Lung (tissue), 13 donors: ENCODE data around the gene B3GNT5. TPM values are rescaled to one million over a fixed set of nuclear protein-coding genes. Genes with fewer than 3 reads are reported as not detected.

Experiments used
- ATAC-seq: fragments of 200-7000 bp; cut with Tn5 transposase; one replicate; pipeline ENCODE4 v1.9.1; 2020; ENCODE audit warnings: moderate number of reproducible peaks; ENCODE audit not compliant: insufficient read depth, low FRiP score
- DNase-seq, 3 donors: peaks; one replicate each; pipeline ENCODE4 v3.0.0-alpha.2; 2013 to 2017
- H3K27ac ChIP-seq, 2 donors: one replicate each; pipeline ENCODE4 v1.5.1; 2013; ENCODE audit warnings: mild to moderate bottlenecking in 2 of 2, moderate library complexity in 2 of 2, control low read depth in 1 of 2, inconsistent platforms in 1 of 2, low read depth in 1 of 2, low read length in 1 of 2
- H3K27me3 ChIP-seq, 3 donors: one replicate each; pipeline ENCODE4 v1.5.1; 2013; ENCODE audit warnings: low read length in 2 of 3; ENCODE audit not compliant: control insufficient read depth in 3 of 3, insufficient read depth in 3 of 3
- H3K36me3 ChIP-seq, 4 donors: one replicate each; pipeline ENCODE4 v1.5.1; 2013; ENCODE audit warnings: low read length in 4 of 4, mild to moderate bottlenecking in 1 of 4, moderate library complexity in 1 of 4; ENCODE audit not compliant: control insufficient read depth in 4 of 4, insufficient read depth in 4 of 4
- H3K4me1 ChIP-seq, 5 donors: one replicate each; pipeline ENCODE4 v1.5.1; 2013; ENCODE audit warnings: low read length in 5 of 5, mild to moderate bottlenecking in 2 of 5, moderate library complexity in 1 of 5; ENCODE audit not compliant: control insufficient read depth in 5 of 5, insufficient read depth in 5 of 5
- H3K4me3 ChIP-seq: one replicate; pipeline ENCODE4 v1.5.1; 2013; ENCODE audit warnings: mild to moderate bottlenecking, control low read depth, moderate library complexity
- H3K9ac ChIP-seq, 2 donors: one replicate each; pipeline ENCODE4 v1.5.1; 2013; ENCODE audit warnings: low read length in 2 of 2, control low read depth in 1 of 2; ENCODE audit not compliant: insufficient read depth in 1 of 2
- H3K9me3 ChIP-seq, 4 donors: one replicate each; pipeline ENCODE4 v1.5.1; 2013; ENCODE audit warnings: low read length in 3 of 4, mild to moderate bottlenecking in 1 of 4, moderate library complexity in 1 of 4; ENCODE audit not compliant: control insufficient read depth in 4 of 4, insufficient read depth in 3 of 4
- polyA plus RNA-seq, 2 donors: library from polyadenylated mRNA; stranded (reverse); fragments of 200-250 nt; gene quantifications; one replicate each; pipeline ENCODE4 v1.2.1, GENCODE V29; 2013
- small RNA-seq: library from RNA; depleted of rRNA; stranded (forward); fragments of <200 nt; gene quantifications from one replicate; pipeline ENCODE3, GENCODE V24; 2014; ENCODE audit warnings: low replicate concordance
- total RNA-seq, 2 donors: library from RNA; depleted of rRNA in 1 of 2; stranded (reverse); fragments of >200 nt in 1 of 2; gene quantifications; one replicate each; pipeline ENCODE4 v1.2.1, GENCODE V29; 2014 to 2021
- TF ChIP-seq, protein P1 (sequence below): IDR thresholded peaks from 2 replicates; pipeline ENCODE4 v1.5.1; 2012; ENCODE audit warnings: mild to moderate bottlenecking; ENCODE audit errors: control extremely low read depth, extremely low read depth
- donor health status: control.
- donor health status: control.
- donor health status: Bipolar disorder and iron deficiency.
- donor health status: healthy.
- donor health status: DM: yes; HTN: yes; CAD: no.

The B3GNT5 gene
- total and polyA plus RNA-seq, 4 donors: 13.5 to 43.1 (median 26.8) TPM

DNA sequence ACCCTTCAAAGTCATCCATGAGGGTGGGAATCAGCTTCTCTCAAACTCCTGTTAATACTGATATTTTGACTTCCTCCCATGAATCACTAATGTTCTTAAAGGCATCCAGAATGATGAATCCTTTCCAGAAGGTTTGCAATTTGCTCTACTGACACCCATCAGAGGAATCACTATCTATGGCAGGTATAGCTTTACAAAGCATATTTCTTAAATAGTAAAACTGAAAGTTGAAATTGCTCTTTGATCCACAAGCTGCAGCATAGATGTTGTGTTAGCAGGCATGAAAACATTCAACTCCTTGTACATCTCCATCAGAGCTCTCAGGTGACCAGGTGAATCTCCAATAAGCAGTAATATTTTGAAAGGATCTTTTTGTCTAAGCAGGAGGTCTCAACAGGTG lies 66.3 kb downstream of the B3GNT5 start:
- DNase-seq (no peak), ATAC-seq (no peak)
- Histone ChIP-seq H3K36me3 (no peaks in the 10 kb centered on the region), H3K9ac (no peak overlapping the region), H3K4me1 (no peaks in the 10 kb centered on the region), H3K4me3 (no peak overlapping the region), H3K9me3 (no peaks in the 10 kb centered on the region), H3K27ac (no peak overlapping the region), H3K27me3 (no peaks in the 10 kb centered on the region)
- TF ChIP-seq, protein P1, sequence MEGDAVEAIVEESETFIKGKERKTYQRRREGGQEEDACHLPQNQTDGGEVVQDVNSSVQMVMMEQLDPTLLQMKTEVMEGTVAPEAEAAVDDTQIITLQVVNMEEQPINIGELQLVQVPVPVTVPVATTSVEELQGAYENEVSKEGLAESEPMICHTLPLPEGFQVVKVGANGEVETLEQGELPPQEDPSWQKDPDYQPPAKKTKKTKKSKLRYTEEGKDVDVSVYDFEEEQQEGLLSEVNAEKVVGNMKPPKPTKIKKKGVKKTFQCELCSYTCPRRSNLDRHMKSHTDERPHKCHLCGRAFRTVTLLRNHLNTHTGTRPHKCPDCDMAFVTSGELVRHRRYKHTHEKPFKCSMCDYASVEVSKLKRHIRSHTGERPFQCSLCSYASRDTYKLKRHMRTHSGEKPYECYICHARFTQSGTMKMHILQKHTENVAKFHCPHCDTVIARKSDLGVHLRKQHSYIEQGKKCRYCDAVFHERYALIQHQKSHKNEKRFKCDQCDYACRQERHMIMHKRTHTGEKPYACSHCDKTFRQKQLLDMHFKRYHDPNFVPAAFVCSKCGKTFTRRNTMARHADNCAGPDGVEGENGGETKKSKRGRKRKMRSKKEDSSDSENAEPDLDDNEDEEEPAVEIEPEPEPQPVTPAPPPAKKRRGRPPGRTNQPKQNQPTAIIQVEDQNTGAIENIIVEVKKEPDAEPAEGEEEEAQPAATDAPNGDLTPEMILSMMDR: no peak

Small RNAs within 50 kb of the gene (small RNA-seq; reads per million reads assigned to genes)
- not detected for gene RNA5SP151

Other genes starting within 250 kb of the B3GNT5 start
- 10 to 100 TPM; 62.3 to 65.0 TPM for gene MCCC1, start 153.8 kb upstream of the B3GNT5 start, total RNA-seq
- 100 to 1,000 TPM in 1 of 2 donors, 10 to 100 TPM in 1; 21.7 to 126 TPM for gene MCCC1, start 153.8 kb upstream of the B3GNT5 start, polyA plus RNA-seq
- 100 to 1,000 TPM; 220 to 243 TPM for gene LAMP3, start 90.5 kb upstream of the B3GNT5 start, total RNA-seq
- gene LAMP3, start 90.5 kb upstream of the B3GNT5 start, polyA plus RNA-seq: 100 to 1,000 TPM; 162 to 257 TPM
- 1 to 10 TPM; 1.5 to 1.7 TPM for gene MCF2L2, start 175.4 kb downstream of the B3GNT5 start, total RNA-seq
- gene MCF2L2, start 175.4 kb downstream of the B3GNT5 start, polyA plus RNA-seq: under 1 TPM; 0.26 to 0.59 TPM